IMR-90 (cell line): ENCODE data around the gene IL1B. TPM values are rescaled to one million over a fixed set of nuclear protein-coding genes. Genes with fewer than 3 reads are reported as not detected.

Source experiments
- ATAC-seq: fragments of 200-7000 bp; cut with Tn5 transposase; 2 replicates; pipeline ENCODE4 v1.9.1; 2020; ENCODE audit warnings: low read depth, mild to moderate bottlenecking, moderate library complexity
- BruUV-seq: library from RNA; stranded (reverse); fragments of 400-500 nt; replicated peaks from 2 replicates; lab custom pipeline; 2021; lab: Mats Ljungman, UMichigan
- CTCF ChIA-PET: fragments of 300-600 bp; formaldehyde crosslinking; extraction: SDS; loops from one replicate; lab custom pipeline; 2021; ENCODE audit warnings: antibody characterized with exemption; lab: Yijun Ruan, JAX
- POLR2A ChIA-PET: fragments of 300-600 bp; sonication (Branson Sonifier 250); formaldehyde crosslinking; loops from one replicate; lab custom pipeline; 2022; ENCODE audit warnings: antibody characterized with exemption; ENCODE audit not compliant: unreplicated experiment; lab: Charles Lee
- DNase-seq: peaks from one replicate; pipeline ENCODE4 v3.0.0; 2013
- H2AFZ ChIP-seq: replicated peaks from 2 replicates; pipeline ENCODE3; 2013; ENCODE audit warnings: low read length, mild to moderate bottlenecking; ENCODE audit not compliant: poor library complexity
- H2AK5ac ChIP-seq: 2 replicates; pipeline ENCODE4 v1.6.1; 2013; ENCODE audit warnings: low read depth, low read length, inconsistent platforms
- H2AK9ac ChIP-seq: replicated peaks from 2 replicates; pipeline ENCODE3; 2013; ENCODE audit warnings: mild to moderate bottlenecking, low read depth, low read length, moderate library complexity; ENCODE audit not compliant: poor library complexity
- H2BK120ac ChIP-seq: 2 replicates; pipeline ENCODE4 v1.6.1; 2013; ENCODE audit warnings: low read depth, low read length, inconsistent platforms
- H2BK15ac ChIP-seq: 3 replicates; pipeline ENCODE4 v1.6.1; 2013; ENCODE audit warnings: low read depth, low read length, inconsistent platforms
- H2BK20ac ChIP-seq: 2 replicates; pipeline ENCODE4 v1.6.1; 2013; ENCODE audit warnings: low read depth, mild to moderate bottlenecking, inconsistent platforms, low read length, moderate library complexity
- H2BK5ac ChIP-seq: 2 replicates; pipeline ENCODE4 v1.6.1; 2013; ENCODE audit warnings: mild to moderate bottlenecking, low read depth, low read length, inconsistent platforms; ENCODE audit not compliant: poor library complexity, severe bottlenecking
- H3K14ac ChIP-seq: replicated peaks from 2 replicates; pipeline ENCODE4 v1.6.1; 2013; ENCODE audit warnings: low read depth, low read length, inconsistent platforms
- H3K18ac ChIP-seq: 2 replicates; pipeline ENCODE4 v1.6.1; 2013; ENCODE audit warnings: low read depth, low read length, control low read depth
- H3K23ac ChIP-seq: 2 replicates; pipeline ENCODE4 v1.6.1; 2013; ENCODE audit warnings: low read depth, low read length, inconsistent platforms
- H3K27ac ChIP-seq: 2 replicates; pipeline ENCODE4 v1.5.1; 2013; ENCODE audit warnings: mild to moderate bottlenecking, control low read depth, low read length; ENCODE audit not compliant: insufficient read depth
- H3K27me3 ChIP-seq: 2 replicates; pipeline ENCODE4 v1.6.1; 2013; ENCODE audit warnings: low read length; ENCODE audit not compliant: control insufficient read depth, insufficient read depth
- H3K36me3 ChIP-seq: 2 replicates; pipeline ENCODE4 v1.6.1; 2013; ENCODE audit warnings: low read length, mixed read lengths; ENCODE audit not compliant: control insufficient read depth, insufficient read depth
- H3K4ac ChIP-seq: 2 replicates; pipeline ENCODE4 v1.6.1; 2013; ENCODE audit warnings: low read depth, low read length, inconsistent platforms
- H3K4me1 ChIP-seq: 2 replicates; pipeline ENCODE4 v1.6.1; 2013; ENCODE audit warnings: low read length, mixed read lengths; ENCODE audit not compliant: control insufficient read depth, insufficient read depth
- H3K4me2 ChIP-seq: 2 replicates; pipeline ENCODE4 v1.6.1; 2013; ENCODE audit warnings: low read depth, mild to moderate bottlenecking, control low read depth, low read length, moderate library complexity
- H3K4me3 ChIP-seq: 2 replicates; pipeline ENCODE4 v1.5.1; 2013; ENCODE audit warnings: low read depth, mild to moderate bottlenecking, control low read depth, low read length, moderate library complexity; ENCODE audit not compliant: insufficient read depth
- H3K56ac ChIP-seq: 2 replicates; pipeline ENCODE4 v1.6.1; 2013; ENCODE audit warnings: low read length, inconsistent platforms; ENCODE audit not compliant: insufficient read depth; ENCODE audit errors: extremely low read depth
- H3K79me1 ChIP-seq, 2 experiments: 2 replicates each; pipeline ENCODE4 v1.6.1; 2013; ENCODE audit warnings: low read length in 2 of 2, inconsistent platforms in 1 of 2, low read depth in 1 of 2
- H3K9ac ChIP-seq: 2 replicates; pipeline ENCODE4 v1.6.1; 2013; ENCODE audit warnings: low read depth, low read length, control low read depth
- H3K9me1 ChIP-seq: 2 replicates; pipeline ENCODE4 v1.6.1; 2013; ENCODE audit warnings: low read length, inconsistent platforms; ENCODE audit not compliant: insufficient read depth
- H3K9me3 ChIP-seq: 2 replicates; pipeline ENCODE4 v1.6.1; 2013; ENCODE audit warnings: low read length; ENCODE audit not compliant: control insufficient read depth, insufficient read depth
- H4K20me1 ChIP-seq: 2 replicates; pipeline ENCODE4 v1.6.1; 2013; ENCODE audit warnings: low read length, inconsistent platforms; ENCODE audit not compliant: insufficient read depth
- H4K5ac ChIP-seq: 2 replicates; pipeline ENCODE4 v1.6.1; 2013; ENCODE audit warnings: mild to moderate bottlenecking, low read depth, low read length, control low read depth
- H4K8ac ChIP-seq, 2 experiments: 2 replicates each; pipeline ENCODE4 v1.6.1; 2013; ENCODE audit warnings: low read depth in 2 of 2, low read length in 2 of 2, control low read depth in 1 of 2, inconsistent platforms in 1 of 2
- H4K91ac ChIP-seq: 2 replicates; pipeline ENCODE4 v1.6.1; 2013; ENCODE audit warnings: low read depth, low read length, inconsistent platforms; ENCODE audit not compliant: insufficient read depth
- BHLHE40 ChIP-seq: fragments of 150-350 bp; IDR thresholded peaks from 2 replicates; pipeline ENCODE4 v1.6.1; 2016; ENCODE audit warnings: mild to moderate bottlenecking, low read depth, low read length
- SMC3 ChIP-seq: fragments of 150-350 bp; IDR thresholded peaks from 2 replicates; pipeline ENCODE4 v1.6.1; 2016; ENCODE audit warnings: low read depth, mild to moderate bottlenecking, antibody characterized with exemption, low read length, moderate library complexity
- USF2 ChIP-seq: fragments of 150-350 bp; IDR thresholded peaks from 2 replicates; pipeline ENCODE4 v1.6.1; 2017; ENCODE audit warnings: mild to moderate bottlenecking, antibody characterized with exemption, low read length, low read depth
- WGBS, 2 experiments: methylation state at CpG; one replicate each; pipeline versions ENCODE4 v1.1.5 to v1.1.7; 2013; ENCODE audit warnings: missing lambda C conversion rate in 2 of 2; ENCODE audit not compliant: insufficient read length in 1 of 2; ENCODE audit errors: extremely low coverage in 2 of 2; 5-methylcytosine and 5-hydroxymethylcytosine counted together
- dilution Hi-C: fragments of 300-500 bp; cut with HindIII; formaldehyde crosslinking; loops from one replicate; pipeline ENCODE4 v1.14.3; 2018; ENCODE audit warnings: low sequenced_read_pairs; ENCODE audit not compliant: unreplicated experiment
- in situ Hi-C: fragments of 300-500 bp; cut with MboI; formaldehyde crosslinking; loops from 3 replicates; pipeline ENCODE4 v1.14.3; 2019; ENCODE audit warnings: low sequenced_read_pairs, inconsistent platforms, mixed read lengths
- intact Hi-C: fragments of 100-400 bp; cut with micrococcal nuclease; formaldehyde crosslinking; loops from 2 replicates; pipeline ENCODE4 v1.10.0; 2022
- polyA plus RNA-seq, 3 experiments: library from polyadenylated mRNA; depleted of rRNA; stranded (reverse); fragments of >200 nt; gene quantifications; 2 replicates each; pipeline ENCODE4 v1.2.3, GENCODE V29; 2012; ENCODE audit warnings: low replicate concordance in 1 of 3
- total RNA-seq: library from RNA; depleted of rRNA; stranded (reverse); fragments of >200 nt; gene quantifications from 2 replicates; pipeline ENCODE4 v1.2.3, GENCODE V29; 2012

IL1B gene
- total and polyA plus RNA-seq, 2 of the 4 experiments (the other 2 are of a cell fraction): 3.0 to 4.4 TPM

GRCh38 chr2:112870841-112871835 is 34.6 kb upstream of the IL1B start:
- Histone ChIP-seq H2BK120ac (0 out of 2 replicates have a peak overlapping the region, but pooled peaks have one; percentile 18), H3K14ac (peak overlapping the region; percentile 2; the same call in 1 of the 2 replicates), H2BK5ac (no peak overlapping the region), H3K36me3 (no peaks in the 10 kb centered on the region), H3K4me2 (no peak overlapping the region), H3K9me3 (peaks cover 2% of the 10 kb centered on the region; the same call in 1 of the 2 replicates), H3K9ac (no peak overlapping the region), H3K56ac (no peak overlapping the region), H4K8ac (no peak overlapping the region), H2BK15ac (no peak overlapping the region), H4K91ac (no peak overlapping the region; the same call in 1 of the 2 replicates), H3K4ac (no peak overlapping the region; the same call in 1 of the 2 replicates), H4K5ac (no peak overlapping the region), H4K20me1 (no peaks in the 10 kb centered on the region), H3K9me1 (no peaks in the 10 kb centered on the region), H2AK9ac (no peak overlapping the region), H2BK20ac (no peak overlapping the region), H3K4me1 (no peaks in the 10 kb centered on the region; the same call in 1 of the 2 replicates), H3K23ac (no peak overlapping the region), H2AK5ac (no peak overlapping the region; the same call in 1 of the 2 replicates), H3K79me1 (no peaks in the 10 kb centered on the region), H3K27ac (no peak overlapping the region), H2AFZ (no peak overlapping the region), H3K18ac (peak overlapping the region; percentile 6; the same call in 1 of the 2 replicates), H3K4me3 (no peak overlapping the region), H3K27me3 (no peaks in the 10 kb centered on the region)
- no CpG with 5 or more reads among the region's 9 CpGs for WGBS, 2 experiments
- in situ Hi-C loops (loop anchor here (10.0 kb wide), 1 partner anchor 116 kb away; no protein-coding TSS in a partner anchor), dilution Hi-C loops (no loop called here), intact Hi-C loops (no loop called here)
- no peak for TF ChIP-seq USF2
- TF ChIP-seq BHLHE40: no peak
- TF ChIP-seq SMC3: no peak
- CTCF ChIA-PET: no interaction called here
- ATAC-seq (no peak), DNase-seq (no peak)
- no TSS peak for BruUV-seq
- POLR2A ChIA-PET: no interaction called here
